ENCODE measurements around the gene UGT2B10. TPM values are rescaled to one million over a fixed set of nuclear protein-coding genes. Genes with fewer than 3 reads are reported as not detected.

Gene UGT2B10
- total RNA-seq, 4 donors from 2014 or later = not detected

- TF ChIP-seq CTCF (IDR thresholded peaks at IDR 0.05) = no peak
- no peak for TF ChIP-seq EP300 (IDR thresholded peaks at IDR 0.05)
- no peak for TF ChIP-seq POLR2A (IDR thresholded peaks at IDR 0.05)
- peaks cover 0 to 10% (median 0%) of the 10 kb centered on the region in 4 donors for H3K9me3 ChIP-seq
- DNase-seq (ENCODE audit: low spot score in 2 of 2) = no peak
- H3K4me1 ChIP-seq = no peaks in the 10 kb centered on the region
- H3K4me3 ChIP-seq = no peak overlapping the region
- H3K27ac ChIP-seq = no peak overlapping the region
- WGBS, 2 donors = 51 to 53% methylated on average over 2 of the region's 2 CpGs
- H3K27me3 ChIP-seq = no peaks in the 10 kb centered on the region
- H3K36me3 ChIP-seq = no peaks in the 10 kb centered on the region
These were observed 40.0 kb downstream of the UGT2B10 start for GRCh38 chr4:68855771-68856170.

- DNase-seq (ENCODE audit: low spot score in 2 of 2) = no peak
- Histone ChIP-seq H3K36me3 (no peaks in the 10 kb centered on the region), H3K27ac (no peak overlapping the region), H3K9me3 (peaks cover 0 to 10% (median 0%) of the 10 kb centered on the region in 4 donors), H3K27me3 (no peaks in the 10 kb centered on the region), H3K4me1 (no peaks in the 10 kb centered on the region), H3K4me3 (no peak overlapping the region)
- TF ChIP-seq EP300 (IDR thresholded peaks at IDR 0.05) = no peak
- no peak for TF ChIP-seq CTCF (IDR thresholded peaks at IDR 0.05)
- no peak for TF ChIP-seq POLR2A (IDR thresholded peaks at IDR 0.05)
These were observed 42.2 kb downstream of the UGT2B10 start for GRCh38 chr4:68858039-68858438.

- no peak overlapping the region for H3K4me3 ChIP-seq
- WGBS, 2 donors = 87 to 91% methylated on average over 1 of the region's 1 CpG
- DNase-seq (ENCODE audit: low spot score in 2 of 2) = no peak
- TF ChIP-seq EP300 (IDR thresholded peaks at IDR 0.05) (no peak), CTCF (IDR thresholded peaks at IDR 0.05) (no peak), POLR2A (IDR thresholded peaks at IDR 0.05) (no peak)
- H3K9me3 ChIP-seq = peaks cover 0 to 10% (median 0%) of the 10 kb centered on the region in 4 donors
- H3K27me3 ChIP-seq = no peaks in the 10 kb centered on the region
- no peaks in the 10 kb centered on the region for H3K4me1 ChIP-seq
- no peak overlapping the region for H3K27ac ChIP-seq
- no peaks in the 10 kb centered on the region for H3K36me3 ChIP-seq
These were observed 43.9 kb downstream of the UGT2B10 start for GRCh38 chr4:68859655-68860054.

GRCh38 chr4:68861057-68861456 lies 45.3 kb downstream of the UGT2B10 start:
- DNase-seq (ENCODE audit: low spot score in 2 of 2) = no peak
- Histone ChIP-seq H3K36me3 (no peaks in the 10 kb centered on the region), H3K27ac (no peak overlapping the region), H3K4me3 (no peak overlapping the region), H3K4me1 (no peaks in the 10 kb centered on the region), H3K9me3 (peaks cover 0 to 10% (median 0%) of the 10 kb centered on the region in 4 donors), H3K27me3 (no peaks in the 10 kb centered on the region)
- TF ChIP-seq CTCF (IDR thresholded peaks at IDR 0.05) (no peak), POLR2A (IDR thresholded peaks at IDR 0.05) (no peak), EP300 (IDR thresholded peaks at IDR 0.05) (no peak)

GRCh38 chr4:68864438-68865187 lies 48.8 kb downstream of the UGT2B10 start:
- Histone ChIP-seq H3K27ac (no peak overlapping the region), H3K4me3 (no peak overlapping the region), H3K36me3 (no peaks in the 10 kb centered on the region), H3K4me1 (no peaks in the 10 kb centered on the region), H3K27me3 (no peaks in the 10 kb centered on the region), H3K9me3 (no peaks in the 10 kb centered on the region)
- TF ChIP-seq POLR2A (IDR thresholded peaks at IDR 0.05) (no peak), EP300 (IDR thresholded peaks at IDR 0.05) (no peak)
- DNase-seq (ENCODE audit: low spot score in 2 of 2) = no peak
- WGBS, 2 donors = 79 to 89% methylated on average over 6 of the region's 6 CpGs
